Measurements from ENCODE around the gene MARCHF10. TPM values are rescaled to one million over a fixed set of nuclear protein-coding genes. Genes with fewer than 3 reads are reported as not detected.

Gene MARCHF10
- total RNA-seq, 1 donor from 2014 or later = 0.51 TPM

- H3K9me3 ChIP-seq (ENCODE audit: low read depth) = no peaks in the 10 kb centered on the region
- no peak overlapping the region for H3K4me3 Mint-ChIP-seq
- DNase-seq (ENCODE audit: low spot score) = no peak
- no peaks in the 10 kb centered on the region for H3F3A ChIP-seq (ENCODE audit: low read depth)
- H3K27me3 ChIP-seq = no peaks in the 10 kb centered on the region
- H3K79me2 ChIP-seq (ENCODE audit: low read depth) = no peaks in the 10 kb centered on the region
- TF ChIP-seq EZH2phosphoT487 (IDR thresholded peaks at IDR 0.05) = no peak
- no peak for TF ChIP-seq CTCF (IDR thresholded peaks at IDR 0.05)
- TF ChIP-seq EZH2 (IDR thresholded peaks at IDR 0.05) = no peak
- H3K9ac ChIP-seq = no peak overlapping the region
- H3K4me2 ChIP-seq = no peak overlapping the region
- peaks cover 26% of the 10 kb centered on the region for H3K4me1 Mint-ChIP-seq
- H4K20me1 ChIP-seq (ENCODE audit: low read depth) = no peaks in the 10 kb centered on the region
- H3K27me3 Mint-ChIP-seq (ENCODE audit: insufficient read depth, low read depth) = peaks cover 9% of the 10 kb centered on the region
- H3K36me3 ChIP-seq = no peaks in the 10 kb centered on the region
- H3K27ac Mint-ChIP-seq = no peak overlapping the region
- H3K27ac ChIP-seq = no peak overlapping the region
- H3K4me1 ChIP-seq = peaks cover 5% of the 10 kb centered on the region
- H2AFZ ChIP-seq (replicated peaks) = no peak overlapping the region
- no peak overlapping the region for H3K4me3 ChIP-seq
- peaks cover 12% of the 10 kb centered on the region for H3K9me3 Mint-ChIP-seq
- H3K36me3 Mint-ChIP-seq = peaks cover 2% of the 10 kb centered on the region
Observed at GRCh38 chr17:62774338-62774737, 33.8 kb downstream of the MARCHF10 start.

GRCh38 chr17:62767997-62768396 lies 40.1 kb downstream of the MARCHF10 start:
- Histone ChIP-seq H4K20me1 (ENCODE audit: low read depth) (no peaks in the 10 kb centered on the region), H3K79me2 (ENCODE audit: low read depth) (no peaks in the 10 kb centered on the region), H3K27me3 (no peaks in the 10 kb centered on the region), H3K4me3 (no peak overlapping the region), H3K9me3 (ENCODE audit: low read depth) (no peaks in the 10 kb centered on the region), H3K4me2 (no peak overlapping the region), H3K4me1 (peaks cover 4% of the 10 kb centered on the region), H3K9ac (no peak overlapping the region), H3F3A (ENCODE audit: low read depth) (no peaks in the 10 kb centered on the region), H3K27ac (no peak overlapping the region), H2AFZ (replicated peaks) (no peak overlapping the region), H3K36me3 (no peaks in the 10 kb centered on the region)
- H3K27ac Mint-ChIP-seq = no peak overlapping the region
- no peak overlapping the region for H3K4me3 Mint-ChIP-seq
- peaks cover 12% of the 10 kb centered on the region for H3K9me3 Mint-ChIP-seq
- H3K4me1 Mint-ChIP-seq = peaks cover 4% of the 10 kb centered on the region
- no peak for TF ChIP-seq CTCF (IDR thresholded peaks at IDR 0.05)
- no peak for TF ChIP-seq EZH2 (IDR thresholded peaks at IDR 0.05)
- TF ChIP-seq EZH2phosphoT487 (IDR thresholded peaks at IDR 0.05) = no peak
- H3K36me3 Mint-ChIP-seq = peaks cover 2% of the 10 kb centered on the region
- no peak for DNase-seq (ENCODE audit: low spot score)
- H3K27me3 Mint-ChIP-seq (ENCODE audit: insufficient read depth, low read depth) = peaks cover 3% of the 10 kb centered on the region

- H3K9me3 ChIP-seq (ENCODE audit: low read depth) = no peaks in the 10 kb centered on the region
- H2AFZ ChIP-seq (replicated peaks) = no peak overlapping the region
- no peak for TF ChIP-seq CTCF (IDR thresholded peaks at IDR 0.05)
- no peak for TF ChIP-seq EZH2phosphoT487 (IDR thresholded peaks at IDR 0.05)
- TF ChIP-seq EZH2 (IDR thresholded peaks at IDR 0.05) = no peak
- Mint-ChIP-seq H3K4me1 (peaks cover 14% of the 10 kb centered on the region), H3K9me3 (no peaks in the 10 kb centered on the region), H3K27me3 (ENCODE audit: insufficient read depth, low read depth) (peaks cover 3% of the 10 kb centered on the region), H3K36me3 (no peaks in the 10 kb centered on the region), H3K27ac (peak overlapping the region; percentile 26), H3K4me3 (no peak overlapping the region)
- peak; percentile 50 for DNase-seq (ENCODE audit: low spot score)
- no peaks in the 10 kb centered on the region for H3K79me2 ChIP-seq (ENCODE audit: low read depth)
- H3K36me3 ChIP-seq = no peaks in the 10 kb centered on the region
- H3K27ac ChIP-seq = no peak overlapping the region
- no peak overlapping the region for H3K9ac ChIP-seq
- no peak overlapping the region for H3K4me3 ChIP-seq
- no peak overlapping the region for H3K4me2 ChIP-seq
- H3F3A ChIP-seq (ENCODE audit: low read depth) = peaks cover 24% of the 10 kb centered on the region
- H3K4me1 ChIP-seq = peaks cover 26% of the 10 kb centered on the region
- no peaks in the 10 kb centered on the region for H3K27me3 ChIP-seq
- no peaks in the 10 kb centered on the region for H4K20me1 ChIP-seq (ENCODE audit: low read depth)
Observed at GRCh38 chr17:62765351-62765750, 42.8 kb downstream of the MARCHF10 start.

Data from neural progenitor cell (in vitro differentiated cells).